ENCODE data around the gene TM4SF20. TPM values are rescaled to one million over a fixed set of nuclear protein-coding genes. Genes with fewer than 3 reads are reported as not detected.

The TM4SF20 gene
- polyA plus RNA-seq, 1 of the 3 experiments (the other 2 are of a cell fraction): 0.03 TPM

GRCh38 chr2:227335713-227336112, 43.4 kb downstream of the TM4SF20 start:
- no peaks in the 10 kb centered on the region for H3K27me3 ChIP-seq (ENCODE audit: insufficient read depth)
- H3K4me2 ChIP-seq: no peak overlapping the region
- ChIA-PET CTCF (interaction anchor here (1.8 kb wide), 1 partner anchor 11 kb away, joined by 6 read pairs; no protein-coding TSS in a partner anchor), POLR2A (no interaction called here)
- H3K9ac ChIP-seq: no peak overlapping the region
- H3K9me3 ChIP-seq: no peaks in the 10 kb centered on the region
- peaks cover 54 to 67% of the 10 kb centered on the region in 2 experiments for H3K36me3 ChIP-seq (replicated peaks in 1 of 2; ENCODE audit: control insufficient read depth in 1 of 2, insufficient read depth in 2 of 2, low read length in 1 of 2)
- no peak overlapping the region for H3K4me3 ChIP-seq (ENCODE audit: low read depth in 2 of 2, low read length in 1 of 2)
- no peak overlapping the region for H3K27ac ChIP-seq (ENCODE audit: low read depth in 2 of 2, low read length in 1 of 2)
- H3K79me2 ChIP-seq (ENCODE audit: insufficient read depth): peaks cover 19% of the 10 kb centered on the region; the same call in 1 of the 2 replicates
- no peak for TF ChIP-seq USF1 (IDR thresholded peaks at IDR 0.05; ENCODE audit: borderline replicate concordance, low read depth)
- no peak for TF ChIP-seq JUND (IDR thresholded peaks at IDR 0.05)
- TF ChIP-seq EP300 (IDR thresholded peaks at IDR 0.05; ENCODE audit: borderline replicate concordance in 1 of 2, low read depth in 1 of 2, low read length in 1 of 2): no peak
- no peak for TF ChIP-seq GABPA (IDR thresholded peaks at IDR 0.05; ENCODE audit: low read depth)
- TF ChIP-seq PBX3 (IDR thresholded peaks at IDR 0.05): no peak
- TF ChIP-seq SIN3A (IDR thresholded peaks at IDR 0.05; ENCODE audit: borderline replicate concordance, low read depth, low read length): no peak
- TF ChIP-seq FOXM1 (IDR thresholded peaks at IDR 0.05; ENCODE audit: low read depth): no peak
- TF ChIP-seq CHD2 (IDR thresholded peaks at IDR 0.05; ENCODE audit: low read length, partially characterized antibody): no peak
- no peak for TF ChIP-seq ZBTB33 (IDR thresholded peaks at IDR 0.05; ENCODE audit: borderline replicate concordance, low read depth)
- TF ChIP-seq RXRA (IDR thresholded peaks at IDR 0.05; ENCODE audit: borderline replicate concordance, low read depth): no peak
- TF ChIP-seq NFIC (IDR thresholded peaks at IDR 0.05; ENCODE audit: borderline replicate concordance): no peak
- TF ChIP-seq GATA2 (CRISPR knock-in tag; IDR thresholded peaks at IDR 0.05): no peak
- TF ChIP-seq FOXJ3 (CRISPR knock-in tag; IDR thresholded peaks at IDR 0.05): no peak
- no peaks in the 10 kb centered on the region for H3K4me1 ChIP-seq (ENCODE audit: control insufficient read depth in 1 of 2, insufficient read depth in 2 of 2, low read depth in 1 of 2, low read length in 1 of 2)
- 96% methylated on average over 1 of the region's 1 CpG for WGBS (ENCODE audit: low lambda C conversion rate)
- no peaks in the 10 kb centered on the region for H4K20me1 ChIP-seq (ENCODE audit: insufficient read depth)
- H2AFZ ChIP-seq (ENCODE audit: low read depth): no peak overlapping the region
- no peaks in the 10 kb centered on the region for H3K9me2 ChIP-seq
- peaks cover 2% of the 10 kb centered on the region for H3F3A ChIP-seq (replicated peaks; ENCODE audit: insufficient read depth)
- no peak for DNase-seq

- 85% methylated on average over 6 of the region's 6 CpGs for WGBS (ENCODE audit: low lambda C conversion rate)
- peak overlapping the region; percentile 90 to 95; a peak in 3 of 4 replicates for H3K4me3 ChIP-seq (ENCODE audit: low read depth in 2 of 2, low read length in 1 of 2)
- POLR2A ChIA-PET: no interaction called here
- TF ChIP-seq FOXJ3 (CRISPR knock-in tag; IDR thresholded peaks at IDR 0.05) (no peak), GATA2 (CRISPR knock-in tag; IDR thresholded peaks at IDR 0.05) (no peak), NFIC (IDR thresholded peaks at IDR 0.05; ENCODE audit: borderline replicate concordance) (no peak), POLR2AphosphoS5 (IDR thresholded peaks at IDR 0.05; ENCODE audit: low read depth, low read length) (no peak), PBX3 (IDR thresholded peaks at IDR 0.05) (no peak), USF1 (IDR thresholded peaks at IDR 0.05; ENCODE audit: borderline replicate concordance, low read depth) (no peak), USF2 (IDR thresholded peaks at IDR 0.05; ENCODE audit: borderline replicate concordance, low read depth, low read length) (no peak), IRF3 (IDR thresholded peaks at IDR 0.05; ENCODE audit: low read depth, low read length) (no peak), FOSL2 (IDR thresholded peaks at IDR 0.05; ENCODE audit: borderline replicate concordance, low read depth) (no peak), FOXM1 (IDR thresholded peaks at IDR 0.05; ENCODE audit: low read depth) (no peak), MEF2A (IDR thresholded peaks at IDR 0.05; ENCODE audit: borderline replicate concordance, low read depth) (no peak), TEAD4 (IDR thresholded peaks at IDR 0.05; ENCODE audit: borderline replicate concordance, insufficient read depth) (no peak)
Measured at GRCh38 chr2:227326783-227327182, 52.3 kb downstream of the TM4SF20 start.

More at GRCh38 chr2:227326783-227327182, 52.3 kb downstream of the TM4SF20 start:
- no peaks in the 10 kb centered on the region for H3K9me3 ChIP-seq
- peaks cover 5% of the 10 kb centered on the region; the same call in 1 of the 2 replicates for H4K20me1 ChIP-seq (ENCODE audit: insufficient read depth)
- H3K9ac ChIP-seq: no peak overlapping the region; the same call in 1 of the 2 replicates
- H3K4me2 ChIP-seq: peak overlapping the region; percentile 84
- no peak for DNase-seq
- H3F3A ChIP-seq (replicated peaks; ENCODE audit: insufficient read depth): peaks cover 6% of the 10 kb centered on the region
- CTCF ChIA-PET: no interaction called here
- H3K79me2 ChIP-seq (ENCODE audit: insufficient read depth): peaks cover 62% of the 10 kb centered on the region
- peaks cover 16 to 24% of the 10 kb centered on the region in 2 experiments for H3K36me3 ChIP-seq (replicated peaks in 1 of 2; ENCODE audit: control insufficient read depth in 1 of 2, insufficient read depth in 2 of 2, low read length in 1 of 2)
- no peak overlapping the region for H2AFZ ChIP-seq (ENCODE audit: low read depth)
- no peaks in the 10 kb centered on the region for H3K27me3 ChIP-seq (ENCODE audit: insufficient read depth)
- peaks cover 0 to 4% of the 10 kb centered on the region in 2 experiments; a peak in 2 of 4 replicates for H3K4me1 ChIP-seq (ENCODE audit: control insufficient read depth in 1 of 2, insufficient read depth in 2 of 2, low read depth in 1 of 2, low read length in 1 of 2)
- H3K9me2 ChIP-seq: no peaks in the 10 kb centered on the region
- H3K27ac ChIP-seq (ENCODE audit: low read depth in 2 of 2, low read length in 1 of 2): no peak overlapping the region
